ENCODE results near the gene ERC2. TPM values are rescaled to one million over a fixed set of nuclear protein-coding genes. Genes with fewer than 3 reads are reported as not detected.

ERC2 gene
- total RNA-seq, 1 donor from 2014 or later = 1.3 TPM

DNA sequence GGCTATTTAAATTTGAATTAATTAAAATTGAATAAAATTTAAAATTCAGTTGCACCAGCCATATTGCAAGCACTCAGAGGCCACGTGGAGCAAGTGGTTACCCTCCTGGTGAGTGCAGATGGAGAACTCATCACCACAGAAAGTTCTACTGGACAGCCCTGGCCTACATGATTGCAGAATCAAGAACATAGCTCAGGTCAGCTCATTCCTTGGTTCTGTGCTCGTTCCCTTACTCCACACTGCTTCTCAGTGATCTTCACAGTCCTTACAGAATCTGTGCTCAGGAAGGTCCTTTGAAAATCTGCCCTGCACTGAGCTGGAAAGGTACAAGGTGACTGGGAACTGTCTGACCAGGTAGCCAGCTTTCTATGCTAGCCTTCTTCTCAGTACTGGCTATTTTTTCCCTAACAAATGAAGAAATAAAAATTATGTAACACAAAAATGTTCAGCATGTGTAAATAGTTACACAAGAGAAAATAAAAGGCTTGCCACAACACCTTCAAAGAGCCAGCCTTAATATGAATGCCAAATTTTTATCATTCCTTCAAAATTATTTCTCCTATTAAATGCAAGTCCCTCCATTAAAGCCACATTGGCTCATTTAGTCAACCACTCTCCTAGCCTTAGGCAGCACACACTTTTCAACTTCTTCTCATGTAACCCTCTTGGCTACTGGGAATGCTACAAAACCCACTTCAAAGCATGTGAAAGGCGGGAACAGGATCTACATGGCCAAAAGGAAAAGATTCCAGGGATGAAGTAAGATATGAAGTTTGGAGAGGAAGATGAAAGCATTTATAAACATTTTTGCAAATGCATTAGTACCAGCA, 654.8 kb downstream of the ERC2 start:
- no peak for DNase-seq (ENCODE audit: extremely low read depth, low read depth, low spot score)

DNA sequence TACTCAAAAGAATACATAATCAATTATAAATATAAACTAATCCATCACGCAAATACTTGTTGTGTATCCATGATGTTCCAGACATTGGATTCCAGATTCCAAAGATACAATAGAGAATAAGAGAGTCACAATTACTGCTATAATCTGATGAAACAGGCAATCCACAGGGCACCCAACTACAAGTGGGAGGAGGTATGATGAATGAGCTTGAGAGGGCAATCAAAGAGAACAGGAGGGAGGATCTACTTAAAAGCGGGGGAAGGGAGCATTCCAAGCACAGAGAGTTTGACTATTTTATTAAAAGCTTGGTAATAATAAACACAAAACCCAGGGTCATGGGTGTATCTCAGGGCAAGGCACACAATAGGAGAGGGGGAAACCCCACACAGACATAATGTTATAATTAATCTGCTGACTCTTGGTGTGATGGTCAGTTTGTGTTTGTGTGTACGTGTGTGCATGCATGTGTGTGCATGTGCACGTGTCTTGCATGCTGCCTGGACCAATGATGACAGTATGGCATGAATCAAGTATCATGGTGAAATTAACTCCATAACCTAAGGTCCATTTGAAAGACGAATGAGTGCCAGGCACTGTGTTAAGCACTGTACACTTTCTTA, 655.8 kb downstream of the ERC2 start:
- no peak for DNase-seq (ENCODE audit: extremely low read depth, low read depth, low spot score)

- DNase-seq (ENCODE audit: extremely low read depth, low read depth, low spot score) = no peak
Observed at GRCh38 chr3:55807210-55807609, 661.1 kb downstream of the ERC2 start.

DNA sequence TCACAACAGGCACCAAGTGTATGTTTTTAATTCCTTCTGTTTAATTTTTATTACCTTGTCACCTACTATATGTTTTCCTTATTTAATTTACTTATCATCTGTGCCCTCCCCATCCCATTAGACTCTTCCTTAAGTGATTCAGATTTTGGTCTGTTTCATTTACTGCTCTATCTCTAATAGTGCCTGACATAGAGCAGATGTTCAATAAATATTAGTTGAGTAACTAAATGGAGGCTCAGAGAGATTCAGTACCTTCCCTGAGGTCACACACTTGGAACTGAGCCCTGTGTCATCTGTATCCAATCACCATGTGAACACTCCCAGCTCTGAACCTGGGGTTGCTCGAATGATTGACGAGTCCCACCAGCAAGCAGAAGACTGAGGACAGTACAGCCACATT, 663.1 kb downstream of the ERC2 start:
- DNase-seq (ENCODE audit: extremely low read depth, low read depth, low spot score) = no peak

DNA sequence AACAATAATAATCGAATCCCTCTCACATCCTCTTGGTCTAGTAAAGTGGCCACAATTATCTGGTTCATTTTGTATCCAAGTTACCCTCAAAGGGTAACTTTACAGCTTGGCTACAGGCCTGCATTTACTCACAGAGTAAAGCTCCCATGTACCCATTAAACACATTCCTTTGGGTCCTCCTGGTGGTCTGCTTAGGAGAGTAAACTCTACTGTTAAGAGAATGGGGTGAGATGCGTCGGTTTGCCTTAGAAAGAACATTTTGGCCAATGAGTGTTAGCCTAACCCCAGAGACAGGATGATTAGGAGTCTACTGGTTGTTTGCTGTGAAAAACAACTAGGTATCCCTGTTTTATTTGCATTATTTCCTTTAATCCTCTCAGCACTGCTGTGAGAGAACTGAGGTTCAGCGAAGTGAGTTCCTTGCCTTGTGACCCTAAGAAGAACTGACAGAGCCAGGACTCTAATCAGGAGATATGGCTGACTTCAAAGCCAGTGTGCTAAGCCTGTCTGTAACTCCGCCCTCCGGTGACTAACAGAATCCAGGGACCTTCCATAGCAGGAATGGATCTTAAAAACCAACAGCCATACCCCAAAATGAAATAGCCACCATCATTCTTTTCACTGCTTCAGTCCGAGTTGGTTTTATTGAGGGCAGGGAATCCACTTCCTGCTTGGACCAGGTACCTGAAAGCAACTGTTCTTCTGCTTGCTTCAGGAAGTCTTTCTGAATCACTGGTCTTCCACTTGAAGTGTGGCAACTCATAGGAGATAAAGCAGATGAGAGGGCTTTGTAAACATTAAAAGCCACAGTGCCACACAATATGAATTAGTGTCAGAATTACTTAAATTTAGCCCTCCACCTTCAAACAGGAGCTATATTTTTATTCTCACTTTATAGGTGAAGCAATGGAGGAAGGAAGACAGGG, 663.8 kb downstream of the ERC2 start:
- no peak for DNase-seq (ENCODE audit: extremely low read depth, low read depth, low spot score)

GRCh38 chr3:55802816-55803215, 665.5 kb downstream of the ERC2 start:
- DNase-seq (ENCODE audit: extremely low read depth, low read depth, low spot score) = no peak

DNA sequence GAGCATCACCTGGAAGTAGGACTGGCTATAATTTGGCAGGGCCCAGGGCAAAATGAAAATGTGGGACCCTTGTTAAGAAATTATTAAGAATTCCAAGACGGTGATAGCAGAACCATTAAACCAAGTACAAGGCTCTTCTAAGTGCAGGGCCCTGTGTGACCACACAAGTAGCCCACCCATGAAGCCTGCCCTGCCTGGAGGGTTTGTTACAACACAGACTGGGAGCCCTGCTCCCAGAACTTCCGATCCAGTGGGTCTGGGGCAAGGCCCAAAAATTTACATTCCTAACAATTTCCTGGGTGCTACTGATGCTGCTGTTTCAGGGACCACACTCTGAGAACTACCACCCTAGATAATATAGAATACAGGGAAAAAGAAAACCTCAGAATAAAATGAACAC, 666.6 kb downstream of the ERC2 start:
- DNase-seq (ENCODE audit: extremely low read depth, low read depth, low spot score) = no peak

DNA sequence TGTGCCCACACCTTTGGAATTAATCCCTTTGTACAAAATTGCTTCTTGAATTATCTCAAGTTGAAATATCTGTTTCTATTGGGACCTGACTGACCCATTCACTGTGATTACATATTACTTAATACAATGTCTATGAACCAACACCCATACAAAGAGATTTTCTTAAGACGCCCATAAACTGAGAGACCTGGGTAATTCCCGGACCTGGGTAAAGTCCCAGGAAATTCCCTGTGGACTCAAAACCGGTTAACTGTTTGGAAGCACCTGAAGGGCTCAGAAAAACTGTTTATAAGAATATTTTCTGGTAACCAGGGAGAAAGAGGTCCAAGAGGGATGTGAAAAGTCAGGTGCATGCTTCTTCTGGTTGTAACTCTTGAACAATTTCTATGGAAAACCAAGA, 667.2 kb downstream of the ERC2 start:
- no peak for DNase-seq (ENCODE audit: extremely low read depth, low read depth, low spot score)

DNA sequence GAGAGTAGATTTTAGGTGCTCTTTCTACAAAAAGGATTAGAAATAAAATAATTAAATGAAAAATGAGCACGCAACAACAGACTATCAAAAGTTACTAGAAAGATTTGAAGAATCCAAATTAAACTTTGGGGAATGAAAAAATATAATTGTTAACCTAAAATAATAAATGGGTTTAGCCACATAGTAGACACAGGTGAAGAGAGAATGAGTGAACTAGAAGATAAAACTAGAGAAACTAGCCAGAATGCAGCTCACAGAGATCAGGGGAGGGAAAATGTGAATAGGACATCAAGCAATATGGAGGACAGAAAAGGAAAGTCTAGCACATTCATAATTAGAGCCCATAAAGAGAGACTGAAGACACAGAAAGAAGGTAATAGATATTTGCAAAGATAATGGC, 670.5 kb downstream of the ERC2 start:
- DNase-seq (ENCODE audit: extremely low read depth, low read depth, low spot score) = no peak

DNA sequence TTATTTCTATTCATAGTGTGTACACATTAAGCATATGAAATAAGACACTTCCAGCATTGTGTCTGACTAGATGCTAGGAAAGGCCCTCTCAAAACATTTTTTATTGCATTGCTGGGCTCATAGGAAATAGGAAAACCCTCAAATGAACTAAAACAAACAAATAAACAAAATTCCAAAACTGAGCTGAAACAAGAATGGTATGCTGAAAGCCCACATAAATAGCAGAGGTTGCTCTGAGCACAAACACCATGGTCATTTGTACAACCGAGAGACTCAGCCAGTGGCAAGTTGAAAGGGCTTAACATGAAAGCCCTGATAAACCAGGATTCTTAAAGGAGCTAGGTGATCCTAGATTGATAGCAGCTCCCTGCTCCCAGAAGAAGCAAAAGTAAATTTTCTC, 671.2 kb downstream of the ERC2 start:
- DNase-seq (ENCODE audit: extremely low read depth, low read depth, low spot score) = no peak

- no peak for DNase-seq (ENCODE audit: extremely low read depth, low read depth, low spot score)
Observed at GRCh38 chr3:55796533-55796932, 671.7 kb downstream of the ERC2 start.

DNA sequence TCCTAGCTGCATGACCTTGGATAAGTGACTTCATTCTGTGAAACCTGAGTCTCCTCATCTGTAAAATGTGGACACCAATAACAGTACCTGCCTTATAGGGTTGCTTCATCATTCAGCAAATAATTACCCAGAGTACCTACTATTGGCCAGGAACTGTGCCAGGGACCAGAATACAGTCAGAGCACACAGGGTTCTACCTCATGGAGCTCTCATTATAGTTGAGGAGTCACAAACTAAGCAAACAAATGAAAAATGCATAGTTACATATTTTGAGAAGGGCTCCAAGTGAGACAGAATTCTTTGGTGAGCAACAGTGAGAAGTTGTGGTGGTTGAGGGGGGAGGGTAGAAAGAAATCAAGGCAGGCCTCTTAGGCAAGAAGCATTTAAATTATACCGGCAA, 672.5 kb downstream of the ERC2 start:
- DNase-seq (ENCODE audit: extremely low read depth, low read depth, low spot score) = no peak

DNA sequence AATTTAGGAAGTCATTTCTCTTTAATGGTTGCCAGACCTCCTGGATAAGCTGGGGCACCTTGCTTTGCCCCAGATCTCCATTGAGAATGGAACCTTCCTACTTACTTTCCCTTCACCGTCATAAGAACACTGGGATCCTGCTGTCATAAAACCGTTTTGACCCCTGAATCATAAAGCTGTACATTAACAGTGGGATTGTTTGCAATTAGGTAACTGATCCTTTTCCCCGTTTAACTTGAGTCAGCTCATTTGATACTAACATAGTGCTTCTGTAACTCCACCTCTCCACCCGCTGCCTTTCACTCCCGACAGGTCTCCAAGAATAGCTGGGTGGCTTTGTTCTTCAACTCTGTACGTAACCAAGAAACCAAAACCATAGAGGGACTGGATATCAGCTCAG, 673.0 kb downstream of the ERC2 start:
- no peak for DNase-seq (ENCODE audit: extremely low read depth, low read depth, low spot score)

DNA sequence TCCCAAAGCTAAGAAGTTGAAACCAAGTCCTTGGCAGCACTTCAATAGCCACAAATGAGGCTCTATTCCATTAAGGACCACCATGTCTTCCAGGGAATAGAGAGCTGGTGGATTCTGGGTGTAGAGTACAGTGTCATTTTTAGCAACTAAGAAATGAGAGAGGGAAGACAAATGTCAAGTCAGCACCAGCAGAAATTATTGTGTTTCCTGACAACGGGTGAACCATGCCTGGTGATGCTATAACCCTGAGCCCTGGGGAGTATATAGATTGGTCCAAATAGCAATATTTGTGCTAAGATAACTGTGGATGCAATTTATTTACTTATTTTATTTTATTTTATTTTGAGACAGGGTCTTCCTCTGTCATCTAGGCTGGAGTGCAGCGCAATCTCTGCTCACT, 675.5 kb downstream of the ERC2 start:
- DNase-seq (ENCODE audit: extremely low read depth, low read depth, low spot score) = no peak

DNA sequence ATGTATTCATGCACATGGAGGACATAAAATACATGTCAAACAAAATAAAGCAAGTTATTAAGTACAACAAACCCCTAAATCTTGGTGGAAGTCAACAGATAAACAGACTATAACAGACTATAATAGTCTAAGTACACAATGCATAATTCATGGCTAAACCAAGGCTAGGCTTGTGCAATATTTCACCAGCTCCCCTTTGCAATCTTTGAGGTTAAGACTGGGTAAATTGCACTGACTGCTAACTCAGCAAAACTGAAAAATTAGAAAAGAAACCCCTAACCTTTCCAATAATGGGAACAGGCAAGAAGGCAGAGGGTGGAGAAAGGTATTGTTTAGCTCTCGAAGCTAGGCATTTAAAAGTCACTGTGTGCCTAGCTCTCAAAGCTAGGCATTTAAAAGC, 676.3 kb downstream of the ERC2 start:
- no peak for DNase-seq (ENCODE audit: extremely low read depth, low read depth, low spot score)

DNA sequence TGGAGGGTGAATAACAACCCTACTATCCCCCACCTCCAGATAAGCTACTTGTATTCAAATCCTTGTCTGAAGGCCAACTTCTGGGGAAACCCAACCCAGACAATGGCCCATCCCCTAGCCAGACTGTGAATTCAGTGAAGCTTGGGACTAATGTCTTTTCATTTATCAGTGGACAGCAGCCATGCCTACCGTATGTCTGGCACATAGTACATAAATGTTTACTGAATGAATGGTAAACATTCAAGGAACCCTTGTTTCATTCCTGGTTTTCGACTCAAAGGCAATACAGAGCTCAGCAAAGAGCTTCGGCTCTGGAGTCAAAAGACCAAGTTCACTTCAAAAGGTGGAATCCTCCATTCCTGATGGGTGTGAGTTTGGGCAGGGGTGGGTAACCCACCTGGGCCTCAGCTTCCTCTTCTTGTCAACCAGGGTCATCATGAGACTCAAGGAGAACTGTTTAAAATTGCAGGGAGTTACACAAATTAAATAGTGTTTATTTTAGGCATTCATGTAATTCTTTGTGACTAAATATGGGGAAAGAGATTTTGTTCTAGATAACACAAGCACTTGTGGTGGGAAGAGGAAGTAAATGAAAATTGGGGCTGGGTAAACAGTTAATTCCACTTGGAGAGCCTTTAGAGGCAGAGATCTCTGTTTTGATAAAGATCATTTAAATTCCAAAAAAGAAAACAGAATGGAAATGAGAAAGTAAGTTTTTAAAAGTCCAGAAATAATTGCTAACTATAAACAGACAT, 677.5 kb downstream of the ERC2 start:
- DNase-seq (ENCODE audit: extremely low read depth, low read depth, low spot score) = no peak

GRCh38 chr3:55789516-55789915, 678.8 kb downstream of the ERC2 start:
- DNase-seq (ENCODE audit: extremely low read depth, low read depth, low spot score) = no peak

GRCh38 chr3:55782807-55783206, 685.5 kb downstream of the ERC2 start:
- no peak for DNase-seq (ENCODE audit: extremely low read depth, low read depth, low spot score)

DNA sequence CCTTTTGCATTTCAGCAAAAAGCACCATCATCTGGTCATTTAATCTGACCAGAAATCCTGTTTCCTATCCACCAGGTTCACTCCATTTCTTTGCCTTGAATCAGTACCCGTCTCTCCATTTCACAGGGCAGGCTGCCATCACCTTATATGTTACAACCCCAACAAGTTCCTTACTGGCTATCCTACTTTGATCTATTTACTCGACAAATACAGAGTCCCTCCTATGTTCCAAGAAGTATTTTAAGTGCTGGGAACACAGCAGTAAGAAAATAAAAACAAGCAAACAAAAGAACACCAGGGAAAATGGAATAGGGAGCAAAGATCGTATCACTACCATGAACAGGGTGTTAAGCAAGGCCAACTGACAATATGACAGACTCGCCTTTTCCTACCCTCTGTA, 685.9 kb downstream of the ERC2 start:
- DNase-seq (ENCODE audit: extremely low read depth, low read depth, low spot score) = no peak

- DNase-seq (ENCODE audit: extremely low read depth, low read depth, low spot score) = no peak
Observed at GRCh38 chr3:55780913-55781312, 687.4 kb downstream of the ERC2 start.

GRCh38 chr3:55779543-55779942, 688.7 kb downstream of the ERC2 start:
- DNase-seq (ENCODE audit: extremely low read depth, low read depth, low spot score) = no peak

Measured in glomerular endothelial cell (primary cell).